ENCODE data around the gene NISCH. TPM values are rescaled to one million over a fixed set of nuclear protein-coding genes. Genes with fewer than 3 reads are reported as not detected.

The NISCH gene
- total RNA-seq, 1 donor from 2014 or later, result 44.3 TPM

GRCh38 chr3:52504977-52505376, 49.6 kb downstream of the NISCH start:
- DNase-seq, result no peak
- intact Hi-C loops (cut with micrococcal nuclease), result no loop called here

GRCh38 chr3:52506266-52506966, 51.0 kb downstream of the NISCH start:
- Histone ChIP-seq H3K27me3 (ENCODE audit: low read depth) (no peaks in the 10 kb centered on the region), H3K27ac (replicated peaks) (no peak overlapping the region), H3K4me3 (no peak overlapping the region), H3K36me3 (peaks cover 4% of the 10 kb centered on the region), H3K4me1 (no peaks in the 10 kb centered on the region), H3K9me3 (replicated peaks) (no peaks in the 10 kb centered on the region)
- intact Hi-C loops (cut with micrococcal nuclease), result no loop called here
- TF ChIP-seq CTCF (IDR thresholded peaks at IDR 0.05; ENCODE audit: borderline replicate concordance), result no peak
- DNase-seq, result no peak

More at GRCh38 chr3:52504977-52505376, 49.6 kb downstream of the NISCH start:
- Histone ChIP-seq H3K4me1 (no peaks in the 10 kb centered on the region), H3K9me3 (replicated peaks) (no peaks in the 10 kb centered on the region), H3K27me3 (ENCODE audit: low read depth) (no peaks in the 10 kb centered on the region), H3K4me3 (no peak overlapping the region), H3K36me3 (peaks cover 4% of the 10 kb centered on the region), H3K27ac (replicated peaks) (no peak overlapping the region)
- TF ChIP-seq CTCF (IDR thresholded peaks at IDR 0.05; ENCODE audit: borderline replicate concordance), result no peak

- intact Hi-C loops (cut with micrococcal nuclease), result no loop called here
- H3K27me3 ChIP-seq (ENCODE audit: low read depth), result no peaks in the 10 kb centered on the region
- H3K27ac ChIP-seq (replicated peaks), result no peak overlapping the region
- no peak overlapping the region for H3K4me3 ChIP-seq
- no peaks in the 10 kb centered on the region for H3K9me3 ChIP-seq (replicated peaks)
- H3K4me1 ChIP-seq, result no peaks in the 10 kb centered on the region
- TF ChIP-seq CTCF (IDR thresholded peaks at IDR 0.05; ENCODE audit: borderline replicate concordance), result no peak
- peaks cover 4% of the 10 kb centered on the region for H3K36me3 ChIP-seq
- no peak for DNase-seq
Observed at GRCh38 chr3:52507359-52507758, 52.0 kb downstream of the NISCH start.

- Histone ChIP-seq H3K36me3 (peaks cover 4% of the 10 kb centered on the region), H3K4me3 (no peak overlapping the region), H3K9me3 (replicated peaks) (no peaks in the 10 kb centered on the region), H3K27ac (replicated peaks) (no peak overlapping the region), H3K27me3 (ENCODE audit: low read depth) (no peaks in the 10 kb centered on the region), H3K4me1 (no peaks in the 10 kb centered on the region)
- intact Hi-C loops (cut with micrococcal nuclease), result no loop called here
- no peak for TF ChIP-seq CTCF (IDR thresholded peaks at IDR 0.05; ENCODE audit: borderline replicate concordance)
- no peak for DNase-seq
Observed at GRCh38 chr3:52509753-52510328, 54.4 kb downstream of the NISCH start.

- H3K9me3 ChIP-seq (replicated peaks), result no peaks in the 10 kb centered on the region
- no peaks in the 10 kb centered on the region for H3K27me3 ChIP-seq (ENCODE audit: low read depth)
- DNase-seq, result no peak
- intact Hi-C loops (cut with micrococcal nuclease), result no loop called here
- no peak overlapping the region for H3K4me3 ChIP-seq
- H3K27ac ChIP-seq (replicated peaks), result no peak overlapping the region
- no peak for TF ChIP-seq CTCF (IDR thresholded peaks at IDR 0.05; ENCODE audit: borderline replicate concordance)
- H3K36me3 ChIP-seq, result peaks cover 2% of the 10 kb centered on the region
- peaks cover 8% of the 10 kb centered on the region for H3K4me1 ChIP-seq
Observed at GRCh38 chr3:52511509-52511908, 56.1 kb downstream of the NISCH start.
